ENCODE data around the gene SVIL. TPM values are rescaled to one million over a fixed set of nuclear protein-coding genes. Genes with fewer than 3 reads are reported as not detected.

SVIL gene
- total and polyA plus RNA-seq, 2 donors (not counting 1 experiment from before 2014, with no cell fraction given), result 0.74 to 0.88 TPM

- Histone ChIP-seq H4K20me1 (ENCODE audit: control insufficient read depth, insufficient read depth, low read length, poor library complexity, severe bottlenecking) (no peaks in the 10 kb centered on the region), H3K9ac (ENCODE audit: low read length) (no peak overlapping the region), H3K4me2 (replicated peaks; ENCODE audit: low read depth, low read length, poor library complexity, severe bottlenecking) (no peak overlapping the region), H3K4me3 (ENCODE audit: control extremely low read depth in 1 of 5, extremely low read depth in 1 of 5, insufficient read depth in 1 of 5, low read depth in 2 of 5, low read length in 4 of 5) (no peak overlapping the region), H3K79me2 (ENCODE audit: control insufficient read depth, insufficient read depth, low read length) (no peaks in the 10 kb centered on the region), H2AFZ (ENCODE audit: insufficient read depth, low read depth, low read length, poor library complexity, severe bottlenecking) (no peak overlapping the region), H3K4me1 (ENCODE audit: control insufficient read depth in 2 of 2, insufficient read depth in 2 of 2, low read length in 2 of 2) (no peaks in the 10 kb centered on the region), H3K27me3 (replicated peaks in 1 of 4; ENCODE audit: control extremely low read depth in 1 of 4, control insufficient read depth in 3 of 4, insufficient read depth in 4 of 4, low read length in 3 of 4) (no peaks in the 10 kb centered on the region), H3K27ac (ENCODE audit: low read length in 2 of 2) (no peak overlapping the region), H3K36me3 (replicated peaks in 1 of 2; ENCODE audit: control extremely low read depth in 1 of 2, control insufficient read depth in 1 of 2, extremely low read depth in 1 of 2, insufficient read depth in 2 of 2, low read length in 1 of 2) (no peaks in the 10 kb centered on the region), H3K9me3 (ENCODE audit: control extremely low read depth in 1 of 3, control insufficient read depth in 2 of 3, insufficient read depth in 1 of 3, low read length in 2 of 3) (peaks cover 0 to 6% (median 0%) of the 10 kb centered on the region in 3 donors)
- intact Hi-C loops (cut with micrococcal nuclease), result no loop called here
- DNase-seq (no peak), ATAC-seq (ENCODE audit: low read depth) (no peak)
- Mint-ChIP-seq H3K27ac (no peak overlapping the region), H3K27me3 (no peaks in the 10 kb centered on the region), H3K4me1 (no peaks in the 10 kb centered on the region), H3K4me3 (no peak overlapping the region), H3K9me3 (ENCODE audit: insufficient read depth) (no peaks in the 10 kb centered on the region)
- TF ChIP-seq, protein P1, sequence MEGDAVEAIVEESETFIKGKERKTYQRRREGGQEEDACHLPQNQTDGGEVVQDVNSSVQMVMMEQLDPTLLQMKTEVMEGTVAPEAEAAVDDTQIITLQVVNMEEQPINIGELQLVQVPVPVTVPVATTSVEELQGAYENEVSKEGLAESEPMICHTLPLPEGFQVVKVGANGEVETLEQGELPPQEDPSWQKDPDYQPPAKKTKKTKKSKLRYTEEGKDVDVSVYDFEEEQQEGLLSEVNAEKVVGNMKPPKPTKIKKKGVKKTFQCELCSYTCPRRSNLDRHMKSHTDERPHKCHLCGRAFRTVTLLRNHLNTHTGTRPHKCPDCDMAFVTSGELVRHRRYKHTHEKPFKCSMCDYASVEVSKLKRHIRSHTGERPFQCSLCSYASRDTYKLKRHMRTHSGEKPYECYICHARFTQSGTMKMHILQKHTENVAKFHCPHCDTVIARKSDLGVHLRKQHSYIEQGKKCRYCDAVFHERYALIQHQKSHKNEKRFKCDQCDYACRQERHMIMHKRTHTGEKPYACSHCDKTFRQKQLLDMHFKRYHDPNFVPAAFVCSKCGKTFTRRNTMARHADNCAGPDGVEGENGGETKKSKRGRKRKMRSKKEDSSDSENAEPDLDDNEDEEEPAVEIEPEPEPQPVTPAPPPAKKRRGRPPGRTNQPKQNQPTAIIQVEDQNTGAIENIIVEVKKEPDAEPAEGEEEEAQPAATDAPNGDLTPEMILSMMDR (IDR thresholded peaks at IDR 0.05), result no peak
- TF ChIP-seq EZH2 (IDR thresholded peaks at IDR 0.05; ENCODE audit: borderline replicate concordance, insufficient read depth, low read depth, low read length, poor library complexity, severe bottlenecking), result no peak
- POLR2A ChIA-PET, result no interaction called here
- CTCF ChIA-PET, result no interaction called here
- WGBS (ENCODE audit: insufficient coverage), result no CpG with 5 or more reads among the region's 1 CpG
Observed at GRCh38 chr10:29431711-29432110, 203.1 kb downstream of the SVIL start.

DNA sequence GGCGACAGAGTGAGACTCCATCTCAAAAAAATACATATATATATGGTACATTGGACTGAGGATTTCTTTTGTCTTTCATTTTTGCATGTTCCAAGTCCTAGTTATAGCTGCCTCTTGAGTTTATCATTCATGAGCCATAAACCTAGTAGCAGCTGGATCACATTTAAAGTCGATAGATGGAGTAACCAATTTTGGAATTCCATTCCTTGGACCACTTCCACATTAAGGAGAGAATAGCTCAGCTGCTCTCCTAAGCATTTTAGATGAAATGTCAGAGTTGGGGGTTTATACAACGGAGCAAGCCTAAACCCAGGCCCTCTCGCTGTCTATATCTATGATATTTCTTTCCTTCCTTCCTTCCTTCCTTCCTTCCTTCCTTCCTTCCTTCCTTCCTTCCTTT is 204.7 kb downstream of the SVIL start:
- POLR2A ChIA-PET, result no interaction called here
- intact Hi-C loops (cut with micrococcal nuclease), result no loop called here
- no peak for ATAC-seq (ENCODE audit: low read depth)
- Mint-ChIP-seq H3K9me3 (ENCODE audit: insufficient read depth) (no peaks in the 10 kb centered on the region), H3K4me1 (no peaks in the 10 kb centered on the region), H3K27ac (no peak overlapping the region), H3K27me3 (no peaks in the 10 kb centered on the region), H3K4me3 (no peak overlapping the region)
- Histone ChIP-seq H3K4me3 (ENCODE audit: control extremely low read depth in 1 of 5, extremely low read depth in 1 of 5, insufficient read depth in 1 of 5, low read depth in 2 of 5, low read length in 4 of 5) (no peak overlapping the region), H3K79me2 (ENCODE audit: control insufficient read depth, insufficient read depth, low read length) (no peaks in the 10 kb centered on the region), H3K27ac (ENCODE audit: low read length in 2 of 2) (no peak overlapping the region), H2AFZ (ENCODE audit: insufficient read depth, low read depth, low read length, poor library complexity, severe bottlenecking) (no peak overlapping the region), H3K36me3 (replicated peaks in 1 of 2; ENCODE audit: control extremely low read depth in 1 of 2, control insufficient read depth in 1 of 2, extremely low read depth in 1 of 2, insufficient read depth in 2 of 2, low read length in 1 of 2) (no peaks in the 10 kb centered on the region), H4K20me1 (ENCODE audit: control insufficient read depth, insufficient read depth, low read length, poor library complexity, severe bottlenecking) (no peaks in the 10 kb centered on the region), H3K4me2 (replicated peaks; ENCODE audit: low read depth, low read length, poor library complexity, severe bottlenecking) (no peak overlapping the region), H3K4me1 (ENCODE audit: control insufficient read depth in 2 of 2, insufficient read depth in 2 of 2, low read length in 2 of 2) (no peaks in the 10 kb centered on the region), H3K9ac (ENCODE audit: low read length) (no peak overlapping the region), H3K27me3 (replicated peaks in 1 of 4; ENCODE audit: control extremely low read depth in 1 of 4, control insufficient read depth in 3 of 4, insufficient read depth in 4 of 4, low read length in 3 of 4) (no peaks in the 10 kb centered on the region), H3K9me3 (ENCODE audit: control extremely low read depth in 1 of 3, control insufficient read depth in 2 of 3, insufficient read depth in 1 of 3, low read length in 2 of 3) (no peaks in the 10 kb centered on the region)
- TF ChIP-seq, protein P1 (IDR thresholded peaks at IDR 0.05), result no peak
- no peak for TF ChIP-seq EZH2 (IDR thresholded peaks at IDR 0.05; ENCODE audit: borderline replicate concordance, insufficient read depth, low read depth, low read length, poor library complexity, severe bottlenecking)
- WGBS (ENCODE audit: insufficient coverage), result no CpG with 5 or more reads among the region's 4 CpGs
- DNase-seq, result no peak
- CTCF ChIA-PET, result interaction anchor here (1.9 kb wide), 1 partner anchor 22 kb away, joined by 5 read pairs; no protein-coding TSS in a partner anchor
